Common myeloid progenitor, CD34-positive (primary cell): ENCODE measurements around the gene CFAP45.
"Not testable (repeated sequence)": the region's sequence is repeated elsewhere in the genome, so short reads cannot be mapped to it uniquely, and the experiment has no call there.

ENCODE experiments used
- CTCF ChIA-PET: fragments of 350-600 bp; sonication (Branson Sonifier 250); formaldehyde crosslinking; loops from one replicate; lab custom pipeline; 2021; ENCODE audit warnings: antibody characterized with exemption; lab: Charles Lee
- POLR2A ChIA-PET: fragments of 350-600 bp; sonication (Branson Sonifier 250); formaldehyde crosslinking; loops from one replicate; lab custom pipeline; 2021; ENCODE audit warnings: antibody characterized with exemption; lab: Charles Lee
- DNase-seq, 3 donors: peaks; one replicate each; pipeline versions ENCODE4 v3.0.0 to v3.0.0-alpha.2; 2013
- H3K27ac ChIP-seq, 2 experiments: 1 replicate in 1 of 2; 2 replicates in 1 of 2; pipeline ENCODE4 v1.7.0; 2013; ENCODE audit warnings: inconsistent platforms in 2 of 2, low read length in 2 of 2, mild to moderate bottlenecking in 2 of 2, low read depth in 1 of 2, moderate library complexity in 1 of 2; ENCODE audit not compliant: severe bottlenecking in 2 of 2, insufficient read depth in 1 of 2, poor library complexity in 1 of 2
- H3K27me3 ChIP-seq, 5 experiments: replicated peaks in 2 of 5; 1 replicate in 3 of 5; 2 replicates in 2 of 5; pipeline versions ENCODE4 v1.6.1 to v1.7.0; 2013; ENCODE audit warnings: low read length in 4 of 5, mild to moderate bottlenecking in 2 of 5, moderate library complexity in 2 of 5, inconsistent platforms in 1 of 5; ENCODE audit not compliant: insufficient read depth in 5 of 5, control insufficient read depth in 4 of 5
- H3K36me3 ChIP-seq, 4 experiments: 1 replicate in 2 of 4; 2 replicates in 2 of 4; pipeline versions ENCODE4 v1.6.1 to v1.7.0; 2013; ENCODE audit warnings: low read length in 3 of 4, control low read depth in 1 of 4, mild to moderate bottlenecking in 1 of 4; ENCODE audit not compliant: control insufficient read depth in 4 of 4, insufficient read depth in 4 of 4
- H3K4me1 ChIP-seq, 4 experiments: 1 replicate in 3 of 4; 2 replicates in 1 of 4; pipeline versions ENCODE4 v1.6.1 to v1.7.1; 2013; ENCODE audit warnings: low read length in 3 of 4, mild to moderate bottlenecking in 3 of 4, control low read depth in 1 of 4, inconsistent platforms in 1 of 4, moderate library complexity in 1 of 4; ENCODE audit not compliant: control insufficient read depth in 4 of 4, insufficient read depth in 4 of 4; ENCODE audit errors: control extremely low read depth in 1 of 4
- H3K4me3 ChIP-seq, 7 experiments: 1 replicate in 4 of 7; 2 replicates in 3 of 7; pipeline versions ENCODE4 v1.5.1 to v1.7.0; 2013; ENCODE audit warnings: mild to moderate bottlenecking in 7 of 7, low read length in 6 of 7, moderate library complexity in 6 of 7, inconsistent platforms in 2 of 7, low read depth in 2 of 7, control low read depth in 1 of 7; ENCODE audit not compliant: insufficient read depth in 4 of 7, control insufficient read depth in 1 of 7; ENCODE audit errors: extremely low read depth in 1 of 7
- H3K9me3 ChIP-seq, 5 experiments: 1 replicate in 4 of 5; 2 replicates in 1 of 5; pipeline versions ENCODE4 v1.6.1 to v1.7.1; 2013; ENCODE audit warnings: low read length in 4 of 5, mild to moderate bottlenecking in 2 of 5, inconsistent platforms in 1 of 5, low read depth in 1 of 5, moderate library complexity in 1 of 5; ENCODE audit not compliant: control insufficient read depth in 4 of 5, insufficient read depth in 2 of 5; ENCODE audit errors: control extremely low read depth in 1 of 5
- WGBS: methylation state at CpG from one replicate; pipeline ENCODE4 v1.1.5; 2013; ENCODE audit not compliant: insufficient coverage; 5-methylcytosine and 5-hydroxymethylcytosine counted together

CFAP45 gene

DNA sequence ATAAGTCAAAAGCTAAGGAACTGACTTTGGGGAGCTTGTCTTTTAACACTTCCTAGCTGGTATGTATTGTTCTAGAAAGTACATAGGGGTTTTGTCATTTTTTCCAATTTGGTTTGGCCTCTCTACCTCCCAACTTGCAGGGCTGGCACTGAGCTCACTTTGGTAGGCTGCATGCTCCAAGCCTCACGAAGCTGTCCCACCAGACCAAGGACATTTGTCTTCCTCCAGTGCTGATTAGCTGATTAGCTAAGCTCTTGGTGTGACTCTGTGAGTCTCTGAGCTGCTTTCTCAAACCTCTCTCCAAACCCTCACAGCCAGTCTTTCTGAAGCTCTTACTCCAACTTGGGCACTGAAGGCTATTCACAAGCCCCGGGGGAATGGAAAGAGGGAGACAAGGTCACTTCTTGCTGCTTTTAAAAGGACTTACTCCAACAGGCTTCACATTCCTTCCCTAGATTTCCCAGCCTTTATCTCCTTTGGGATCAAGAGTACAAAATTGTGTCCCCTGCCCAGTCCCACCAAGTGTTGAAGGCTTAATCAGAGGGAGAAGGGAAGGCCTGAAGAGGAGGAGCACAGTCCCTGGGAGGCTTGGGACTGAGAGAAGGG lies 893 bp upstream of the CFAP45 start:
- H3K4me3 ChIP-seq = peak overlapping the region in 1 of 7 experiments; percentile 2
- WGBS = 100% methylated on average over 2 of the region's 2 CpGs
- H3K9me3 ChIP-seq = peaks cover 0 to 7% (median 0%) of the 10 kb centered on the region in 5 experiments
- no peak for DNase-seq
- ChIA-PET POLR2A (interaction anchor here (1.1 to 2.4 kb wide), 2 partner anchors 15 to 23 kb away, joined by 3 to 27 read pairs; partner anchors contain the start of gene TAGLN2), CTCF (interaction anchor here (0.8 to 1.8 kb wide), 5 partner anchors 11 to 107 kb away, joined by 3 to 6 read pairs (median 5); no protein-coding TSS in a partner anchor)
- peaks cover 18 to 42% (median 37%) of the 10 kb centered on the region in 4 experiments for H3K4me1 ChIP-seq
- H3K27ac ChIP-seq = no peak overlapping the region
- H3K36me3 ChIP-seq = no peaks in the 10 kb centered on the region
- no peaks in the 10 kb centered on the region for H3K27me3 ChIP-seq

DNA sequence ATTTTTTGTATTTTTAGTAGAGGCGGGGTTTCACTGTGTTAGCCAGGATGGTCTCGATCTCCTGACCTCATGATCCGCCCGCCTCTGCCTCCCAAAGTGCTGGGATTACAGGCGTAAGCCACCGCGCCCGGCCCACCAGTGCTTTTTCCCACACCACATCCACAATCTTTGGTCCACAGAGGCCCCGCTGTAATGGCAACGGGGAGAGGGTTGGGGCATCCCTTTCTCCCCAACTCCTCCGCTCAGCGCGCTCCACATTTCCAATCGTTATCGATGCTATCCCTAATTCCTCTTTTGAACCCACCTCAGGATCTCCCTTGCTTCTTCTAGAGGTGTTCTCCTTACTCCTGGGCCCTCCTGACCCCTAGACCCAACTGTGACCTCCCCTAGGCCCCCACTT lies 331 bp downstream of the CFAP45 start:
- H3K4me1 ChIP-seq = peaks cover 18 to 42% (median 37%) of the 10 kb centered on the region in 4 experiments
- CTCF ChIA-PET = interaction anchor here (1.8 kb wide), 1 partner anchor 108 kb away, joined by 6 read pairs; no protein-coding TSS in a partner anchor
- POLR2A ChIA-PET = interaction anchor here (2.4 kb wide), 1 partner anchor 24 kb away, joined by 27 read pairs; the partner anchor contains the start of gene TAGLN2
- 93% methylated on average over 11 of the region's 15 CpGs for WGBS
- H3K4me3 ChIP-seq = peak overlapping the region in 1 of 7 experiments; percentile 1
- H3K9me3 ChIP-seq, H3K36me3 ChIP-seq, H3K27me3 ChIP-seq, DNase-seq: not testable (repeated sequence)
- peak overlapping the region; percentile 59 to 62 for H3K27ac ChIP-seq

DNA sequence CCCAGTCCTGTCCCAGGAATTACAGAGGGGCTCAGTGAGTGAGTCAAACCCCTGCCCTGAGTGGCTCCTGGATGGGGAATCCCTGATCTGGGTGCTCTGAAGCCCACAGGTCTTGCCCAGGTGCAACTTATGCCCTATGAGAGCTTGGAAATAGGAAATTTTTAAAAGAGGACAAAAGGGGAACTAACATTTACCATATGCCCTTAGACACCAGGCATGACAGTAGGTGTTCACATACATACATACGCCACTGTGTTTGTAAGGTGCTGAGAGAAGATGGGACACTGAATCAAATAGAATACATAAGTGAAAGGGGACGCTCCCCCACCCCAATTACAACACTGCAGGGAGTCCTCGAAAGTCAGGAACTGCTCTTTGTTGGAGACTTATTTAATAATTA lies 1.4 kb downstream of the CFAP45 start:
- no CpG with 5 or more reads among the region's 3 CpGs for WGBS
- peaks cover 0 to 4% (median 0%) of the 10 kb centered on the region in 5 experiments for H3K9me3 ChIP-seq
- peak in 2 of 3 donors; percentile 50 to 62 for DNase-seq
- CTCF ChIA-PET = interaction anchor here (1.0 to 11.1 kb wide), 4 partner anchors 8 to 100 kb away, joined by 3 to 250 read pairs (median 4); partner anchors contain the start of gene TAGLN2
- peak overlapping the region; percentile 43 to 52 for H3K27ac ChIP-seq
- H3K4me1 ChIP-seq = peaks cover 18 to 42% (median 37%) of the 10 kb centered on the region in 4 experiments
- no peak overlapping the region for H3K4me3 ChIP-seq
- H3K36me3 ChIP-seq = no peaks in the 10 kb centered on the region
- no peaks in the 10 kb centered on the region for H3K27me3 ChIP-seq
- POLR2A ChIA-PET = interaction anchor here (1.0 to 1.8 kb wide), 3 partner anchors 23 to 26 kb away, joined by 5 to 14 read pairs (median 8); partner anchors contain the start of gene TAGLN2

DNA sequence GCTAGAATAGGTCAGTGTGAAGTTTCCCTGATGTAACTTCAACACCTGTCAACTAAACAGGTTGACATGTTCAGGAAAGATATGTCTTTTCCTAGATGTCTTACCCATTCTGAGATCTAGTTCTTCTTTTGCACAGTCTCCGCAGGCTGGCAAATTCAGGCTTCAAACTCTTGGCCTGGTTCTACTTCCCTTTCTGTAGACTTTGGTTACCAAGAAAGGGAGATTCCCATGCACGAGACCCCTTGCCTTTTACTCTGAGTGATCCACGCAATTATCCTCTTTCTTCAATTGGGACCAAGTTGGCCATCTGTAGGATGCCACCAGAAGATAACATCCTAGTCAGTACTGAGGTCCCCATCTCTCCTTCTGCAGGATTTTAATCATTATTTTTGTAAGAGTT lies 2.0 kb downstream of the CFAP45 start:
- Histone ChIP-seq H3K27me3 (no peaks in the 10 kb centered on the region), H3K27ac (peak overlapping the region; percentile 43 to 52), H3K36me3 (no peaks in the 10 kb centered on the region), H3K4me3 (no peak overlapping the region), H3K4me1 (peaks cover 18 to 46% (median 40%) of the 10 kb centered on the region in 4 experiments), H3K9me3 (no peaks in the 10 kb centered on the region)
- DNase-seq = peak in 2 of 3 donors; percentile 88
- POLR2A ChIA-PET = interaction anchor here (1.0 to 1.8 kb wide), 3 partner anchors 24 to 27 kb away, joined by 5 to 14 read pairs (median 8); partner anchors contain the start of gene TAGLN2
- 17% methylated on average over 3 of the region's 3 CpGs for WGBS
- CTCF ChIA-PET = interaction anchor here (1.0 to 11.1 kb wide), 4 partner anchors 8 to 100 kb away, joined by 3 to 250 read pairs (median 4); partner anchors contain the start of gene TAGLN2

DNA sequence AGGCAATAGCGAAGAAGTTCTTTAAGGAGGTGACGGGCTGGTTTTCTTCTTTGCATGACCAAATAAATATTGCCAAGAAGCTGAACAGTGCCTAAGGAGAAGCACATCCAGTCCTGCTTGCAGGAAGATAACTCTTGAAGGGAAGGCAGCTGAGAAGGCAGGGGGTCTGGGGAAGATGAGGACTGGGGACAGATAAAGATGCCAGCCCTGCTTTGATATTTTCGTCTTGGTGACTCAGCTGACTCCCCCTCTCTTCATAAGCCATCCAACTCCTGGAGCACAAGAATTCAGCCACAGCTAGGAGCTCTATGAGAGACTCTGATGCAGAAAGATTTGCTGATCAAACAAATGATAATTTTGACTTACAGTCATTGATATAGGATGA lies 3.4 kb downstream of the CFAP45 start:
- peaks cover 15 to 47% (median 40%) of the 10 kb centered on the region in 4 experiments for H3K4me1 ChIP-seq
- H3K9me3 ChIP-seq = no peaks in the 10 kb centered on the region
- no peaks in the 10 kb centered on the region for H3K36me3 ChIP-seq
- no peak for DNase-seq
- ChIA-PET CTCF (interaction anchor here (0.6 to 13.2 kb wide), 4 partner anchors 25 to 111 kb away, joined by 3 to 411 read pairs (median 160); partner anchors contain the start of genes FCRL6 and TAGLN2), POLR2A (interaction anchor here (3.1 kb wide), 1 partner anchor 28 kb away, joined by 24 read pairs; the partner anchor contains the start of gene TAGLN2)
- no peaks in the 10 kb centered on the region for H3K27me3 ChIP-seq
- 97% methylated on average over 3 of the region's 3 CpGs for WGBS
- H3K4me3 ChIP-seq = no peak overlapping the region
- no peak overlapping the region for H3K27ac ChIP-seq

DNA sequence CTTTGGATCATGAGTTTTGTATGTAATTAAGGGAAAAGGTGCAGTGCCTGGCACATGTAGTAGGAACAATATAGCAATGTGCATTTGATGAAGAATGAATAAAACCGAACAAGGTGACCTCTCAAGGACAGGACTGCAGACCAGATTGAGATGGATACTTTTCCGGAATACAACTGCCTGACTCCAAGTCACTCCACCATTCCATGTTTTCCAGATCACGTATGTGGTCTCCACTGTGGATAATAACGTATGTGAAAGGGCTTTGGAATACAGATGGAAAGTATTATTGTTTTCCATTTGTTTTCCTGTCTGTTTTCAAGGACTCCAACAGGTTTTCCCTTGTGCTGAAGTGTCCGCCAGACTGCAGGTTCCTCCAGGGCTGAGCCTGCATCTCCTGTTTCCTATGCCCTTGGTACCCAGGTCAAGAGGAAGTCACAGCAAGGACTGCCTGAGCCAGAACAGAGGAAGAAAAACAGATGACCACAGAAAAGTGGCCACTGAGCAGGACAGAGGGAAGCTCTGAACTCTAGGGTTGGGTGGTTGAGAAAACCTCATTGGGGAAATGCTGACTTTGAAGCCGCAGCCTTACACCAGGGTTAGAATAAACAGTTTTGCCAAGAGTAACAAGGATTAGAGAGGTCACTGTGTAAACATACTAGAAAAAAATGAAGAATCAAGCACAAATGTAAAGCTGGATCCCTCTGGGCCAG lies 4.0 kb downstream of the CFAP45 start:
- ChIA-PET CTCF (interaction anchor here (0.6 to 13.2 kb wide), 8 partner anchors 11 to 126 kb away, joined by 3 to 411 read pairs (median 18); partner anchors contain the start of genes FCRL6 and TAGLN2), POLR2A (interaction anchor here (3.1 kb wide), 1 partner anchor 28 kb away, joined by 24 read pairs; the partner anchor contains the start of gene TAGLN2)
- Histone ChIP-seq H3K36me3 (no peaks in the 10 kb centered on the region), H3K9me3 (no peaks in the 10 kb centered on the region), H3K4me1 (peaks cover 15 to 45% (median 35%) of the 10 kb centered on the region in 4 experiments), H3K4me3 (no peak overlapping the region), H3K27ac (no peak overlapping the region), H3K27me3 (no peaks in the 10 kb centered on the region)
- no peak for DNase-seq
- 97% methylated on average over 4 of the region's 6 CpGs for WGBS
